OCI-LY3 (cell line): Measurements from ENCODE around the gene MYBL2.

Experiments used
- CTCF ChIP-seq: fragments of 200-600, 300-600 bp; sonication (generic); IDR thresholded peaks from 2 replicates; pipeline ENCODE4 v1.5.1; 2014; ENCODE audit warnings: antibody characterized with exemption, low read length, low read depth
- EZH2phosphoT487 ChIP-seq: fragments of 200-600 bp; shearing (Covaris generic); IDR thresholded peaks from 2 replicates; pipeline ENCODE4 v1.6.1; 2018; ENCODE audit warnings: antibody characterized with exemption, mixed run types, low read depth

DNA sequence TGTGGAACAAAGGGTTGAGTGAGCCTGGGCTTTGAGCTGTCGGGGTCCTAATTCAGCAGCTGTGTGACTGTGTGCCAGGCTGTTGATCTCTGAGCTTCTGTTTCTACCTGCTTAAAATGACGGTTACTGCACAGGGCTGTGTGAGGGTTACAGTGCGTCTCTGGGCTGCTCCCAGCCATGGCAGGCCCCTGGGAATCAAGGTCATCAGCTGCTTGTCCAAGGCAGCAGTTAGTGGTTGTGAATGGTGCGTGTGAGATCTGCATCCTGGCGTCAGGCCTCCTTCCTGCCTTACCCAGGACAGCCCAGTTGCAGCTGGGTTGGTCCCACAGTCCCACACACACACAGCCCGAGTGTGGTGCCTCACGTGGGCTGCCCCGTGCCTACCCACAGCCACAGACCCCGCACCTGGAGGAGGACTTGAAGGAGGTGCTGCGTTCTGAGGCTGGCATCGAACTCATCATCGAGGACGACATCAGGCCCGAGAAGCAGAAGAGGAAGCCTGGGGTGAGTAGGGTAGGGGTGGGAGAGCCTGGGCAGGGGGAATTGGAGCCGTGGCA lies 44.3 kb downstream of the MYBL2 start:
- no peak for TF ChIP-seq CTCF
- no peak for TF ChIP-seq EZH2phosphoT487
